Measurements from ENCODE around the gene TIGD3. TPM values are rescaled to one million over a fixed set of nuclear protein-coding genes. Genes with fewer than 3 reads are reported as not detected.
A peak's percentile ranks its signal among the peaks of the same experiment; 100 is the strongest.

TIGD3 gene
- total and polyA plus RNA-seq, 2 experiments from 2014 or later = 1.2 to 3.0 TPM

DNA sequence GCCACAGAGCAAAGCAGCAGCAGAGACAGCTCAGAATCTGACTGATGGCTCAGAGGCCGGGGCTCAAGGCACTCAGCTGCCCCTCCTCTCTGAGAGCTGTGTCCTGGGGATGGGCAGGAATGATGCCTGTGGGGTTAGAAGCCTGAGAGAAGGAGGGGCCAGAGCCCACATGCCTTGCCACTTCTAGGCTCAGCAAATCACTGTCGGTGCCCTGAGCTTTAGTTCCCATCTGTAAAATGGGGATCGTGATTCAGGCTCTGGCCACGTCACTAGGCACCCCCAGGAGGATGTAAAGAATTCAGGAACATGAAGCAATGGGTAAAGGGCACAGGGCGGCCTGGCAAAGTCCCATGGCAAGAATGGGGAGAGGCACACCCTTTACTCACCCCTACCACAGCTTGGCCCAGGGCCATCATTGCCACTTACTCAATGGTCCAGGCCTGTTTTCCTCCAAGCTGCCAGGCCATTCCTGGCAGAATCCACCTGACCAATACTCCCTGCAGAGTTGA lies 43.3 kb upstream of the TIGD3 start:
- H3K27me3 ChIP-seq (ENCODE audit: insufficient read depth) = peaks cover 14% of the 10 kb centered on the region
- no peak overlapping the region for H3K27ac ChIP-seq (ENCODE audit: low read depth)
- no peak overlapping the region for H3K4me3 ChIP-seq
- H3K4me1 Mint-ChIP-seq = peaks cover 21% of the 10 kb centered on the region
- H4K20me1 ChIP-seq (replicated peaks; ENCODE audit: insufficient read depth) = peaks cover 3% of the 10 kb centered on the region; the same call in 1 of the 2 replicates
- H3K4me1 ChIP-seq (ENCODE audit: insufficient read depth) = peaks cover 24% of the 10 kb centered on the region
- H3F3A ChIP-seq (replicated peaks; ENCODE audit: low read depth) = peaks cover 19% of the 10 kb centered on the region
- H3K27me3 Mint-ChIP-seq (ENCODE audit: insufficient read depth, low read depth, poor library complexity) = peaks cover 36% of the 10 kb centered on the region
- TF ChIP-seq ZNF114 (CRISPR knock-in tag; IDR thresholded peaks at IDR 0.05) (no peak), STAT1 (IDR thresholded peaks at IDR 0.05; ENCODE audit: unreplicated experiment) (no peak), EZH2phosphoT487 (IDR thresholded peaks at IDR 0.05; ENCODE audit: unreplicated experiment) (no peak), JUNB (IDR thresholded peaks at IDR 0.05; ENCODE audit: unreplicated experiment) (no peak), POLR2AphosphoS5 (IDR thresholded peaks at IDR 0.05; ENCODE audit: low read depth) (no peak)
- TF ChIP-seq, protein P1, sequence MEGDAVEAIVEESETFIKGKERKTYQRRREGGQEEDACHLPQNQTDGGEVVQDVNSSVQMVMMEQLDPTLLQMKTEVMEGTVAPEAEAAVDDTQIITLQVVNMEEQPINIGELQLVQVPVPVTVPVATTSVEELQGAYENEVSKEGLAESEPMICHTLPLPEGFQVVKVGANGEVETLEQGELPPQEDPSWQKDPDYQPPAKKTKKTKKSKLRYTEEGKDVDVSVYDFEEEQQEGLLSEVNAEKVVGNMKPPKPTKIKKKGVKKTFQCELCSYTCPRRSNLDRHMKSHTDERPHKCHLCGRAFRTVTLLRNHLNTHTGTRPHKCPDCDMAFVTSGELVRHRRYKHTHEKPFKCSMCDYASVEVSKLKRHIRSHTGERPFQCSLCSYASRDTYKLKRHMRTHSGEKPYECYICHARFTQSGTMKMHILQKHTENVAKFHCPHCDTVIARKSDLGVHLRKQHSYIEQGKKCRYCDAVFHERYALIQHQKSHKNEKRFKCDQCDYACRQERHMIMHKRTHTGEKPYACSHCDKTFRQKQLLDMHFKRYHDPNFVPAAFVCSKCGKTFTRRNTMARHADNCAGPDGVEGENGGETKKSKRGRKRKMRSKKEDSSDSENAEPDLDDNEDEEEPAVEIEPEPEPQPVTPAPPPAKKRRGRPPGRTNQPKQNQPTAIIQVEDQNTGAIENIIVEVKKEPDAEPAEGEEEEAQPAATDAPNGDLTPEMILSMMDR (conservative IDR thresholded peaks at IDR 0.05; ENCODE audit: low read depth in 2 of 2) = no peak
- no peaks in the 10 kb centered on the region for H3K9me3 Mint-ChIP-seq
- ATAC-seq (no peak), DNase-seq (ENCODE audit: low spot score) (no peak)
- no peaks in the 10 kb centered on the region for H3K36me3 Mint-ChIP-seq (ENCODE audit: low read depth)
- no peak overlapping the region for H3K4me2 ChIP-seq
- H3K9me2 ChIP-seq (ENCODE audit: insufficient read depth) = no peaks in the 10 kb centered on the region
- H3K36me3 ChIP-seq (ENCODE audit: insufficient read depth) = no peaks in the 10 kb centered on the region
- H2AFZ ChIP-seq = no peak overlapping the region
- no peak overlapping the region for H3K27ac Mint-ChIP-seq
- no peak overlapping the region for H3K4me3 Mint-ChIP-seq
- peaks cover 5% of the 10 kb centered on the region for H3K79me2 ChIP-seq (replicated peaks; ENCODE audit: insufficient read depth)

DNA sequence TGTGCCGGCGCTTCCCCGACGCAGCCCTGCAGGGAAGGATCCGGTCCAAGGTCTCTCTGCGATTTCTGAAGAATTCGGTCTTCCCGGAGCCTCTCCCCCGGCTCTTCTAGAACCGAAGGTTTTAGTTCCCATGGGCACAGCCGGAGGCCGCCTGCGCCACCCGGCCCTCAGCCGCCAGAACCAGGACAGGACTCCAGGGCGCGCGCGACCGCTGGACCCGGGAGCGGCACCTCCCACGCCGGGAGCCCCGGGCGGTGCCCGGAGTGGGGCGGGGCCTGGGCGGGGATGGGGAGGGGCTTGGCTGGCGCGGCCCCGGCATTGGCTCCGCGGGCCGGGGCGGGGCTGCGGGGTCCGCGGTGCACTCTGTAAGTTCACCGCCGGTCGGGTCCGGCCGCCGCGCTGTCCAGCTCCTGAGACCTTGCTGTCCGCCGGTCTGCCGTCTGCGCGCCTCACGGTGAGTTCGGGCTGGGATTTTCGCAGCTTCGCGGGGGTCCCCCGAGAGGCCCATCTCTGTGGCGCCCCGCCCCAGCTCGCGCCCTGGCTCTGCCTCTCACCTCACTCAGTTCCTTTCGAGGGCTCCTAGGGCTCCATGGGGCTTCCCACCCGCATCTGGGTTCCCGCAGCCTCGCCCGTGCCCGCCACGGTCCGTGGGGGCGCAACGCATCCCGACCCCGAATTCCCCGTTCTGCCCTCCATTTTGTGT lies 39.9 kb upstream of the TIGD3 start, which contains the start of gene CDC42EP2:
TSS of gene CDC42EP2 (plus strand) at position 366 of the 703 bp plus-strand sequence. CDS start 6,033 bp downstream, outside the sequence.
- Histone ChIP-seq H3K27ac (ENCODE audit: low read depth) (peak within 1 kb of the TSS; percentile 88), H3K4me1 (ENCODE audit: insufficient read depth) (peaks cover 49% of the 10 kb centered on the region), H2AFZ (peak within 1 kb of the TSS; percentile 76), H3K79me2 (replicated peaks; ENCODE audit: insufficient read depth) (peaks cover 34% of the 10 kb centered on the region), H3K27me3 (ENCODE audit: insufficient read depth) (peaks cover 14% of the 10 kb centered on the region), H3K4me2 (peak within 1 kb of the TSS; percentile 99), H3K36me3 (ENCODE audit: insufficient read depth) (no peaks in the 10 kb centered on the region), H3K4me3 (peak within 1 kb of the TSS; percentile 98), H4K20me1 (replicated peaks; ENCODE audit: insufficient read depth) (peaks cover 11% of the 10 kb centered on the region), H3K9me2 (ENCODE audit: insufficient read depth) (no peaks in the 10 kb centered on the region), H3F3A (replicated peaks; ENCODE audit: low read depth) (peaks cover 22% of the 10 kb centered on the region)
- TF ChIP-seq, protein P2, sequence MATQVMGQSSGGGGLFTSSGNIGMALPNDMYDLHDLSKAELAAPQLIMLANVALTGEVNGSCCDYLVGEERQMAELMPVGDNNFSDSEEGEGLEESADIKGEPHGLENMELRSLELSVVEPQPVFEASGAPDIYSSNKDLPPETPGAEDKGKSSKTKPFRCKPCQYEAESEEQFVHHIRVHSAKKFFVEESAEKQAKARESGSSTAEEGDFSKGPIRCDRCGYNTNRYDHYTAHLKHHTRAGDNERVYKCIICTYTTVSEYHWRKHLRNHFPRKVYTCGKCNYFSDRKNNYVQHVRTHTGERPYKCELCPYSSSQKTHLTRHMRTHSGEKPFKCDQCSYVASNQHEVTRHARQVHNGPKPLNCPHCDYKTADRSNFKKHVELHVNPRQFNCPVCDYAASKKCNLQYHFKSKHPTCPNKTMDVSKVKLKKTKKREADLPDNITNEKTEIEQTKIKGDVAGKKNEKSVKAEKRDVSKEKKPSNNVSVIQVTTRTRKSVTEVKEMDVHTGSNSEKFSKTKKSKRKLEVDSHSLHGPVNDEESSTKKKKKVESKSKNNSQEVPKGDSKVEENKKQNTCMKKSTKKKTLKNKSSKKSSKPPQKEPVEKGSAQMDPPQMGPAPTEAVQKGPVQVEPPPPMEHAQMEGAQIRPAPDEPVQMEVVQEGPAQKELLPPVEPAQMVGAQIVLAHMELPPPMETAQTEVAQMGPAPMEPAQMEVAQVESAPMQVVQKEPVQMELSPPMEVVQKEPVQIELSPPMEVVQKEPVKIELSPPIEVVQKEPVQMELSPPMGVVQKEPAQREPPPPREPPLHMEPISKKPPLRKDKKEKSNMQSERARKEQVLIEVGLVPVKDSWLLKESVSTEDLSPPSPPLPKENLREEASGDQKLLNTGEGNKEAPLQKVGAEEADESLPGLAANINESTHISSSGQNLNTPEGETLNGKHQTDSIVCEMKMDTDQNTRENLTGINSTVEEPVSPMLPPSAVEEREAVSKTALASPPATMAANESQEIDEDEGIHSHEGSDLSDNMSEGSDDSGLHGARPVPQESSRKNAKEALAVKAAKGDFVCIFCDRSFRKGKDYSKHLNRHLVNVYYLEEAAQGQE (IDR thresholded peaks at IDR 0.05; ENCODE audit: unreplicated experiment) = peak; percentile 58
- TF ChIP-seq POLR2AphosphoS5 (IDR thresholded peaks at IDR 0.05; ENCODE audit: low read depth) = peak; percentile 84
- TF ChIP-seq STAT1 (IDR thresholded peaks at IDR 0.05; ENCODE audit: unreplicated experiment) = no peak
- H3K36me3 Mint-ChIP-seq (ENCODE audit: low read depth) = no peaks in the 10 kb centered on the region
- peak within 1 kb of the TSS; percentile 66; the same call in 1 of the 2 replicates for H3K27ac Mint-ChIP-seq
- ATAC-seq (peak; percentile 78), DNase-seq (ENCODE audit: low spot score) (peak; percentile 87)
- no peaks in the 10 kb centered on the region for H3K9me3 Mint-ChIP-seq
- H3K4me1 Mint-ChIP-seq = peaks cover 40% of the 10 kb centered on the region
- peak within 1 kb of the TSS; percentile 76 for H3K4me3 Mint-ChIP-seq
- H3K27me3 Mint-ChIP-seq (ENCODE audit: insufficient read depth, low read depth, poor library complexity) = peaks cover 38% of the 10 kb centered on the region

All from GM23338 (cell line).